Measurements from ENCODE around the gene TENM3.

The TENM3 gene

GRCh38 chr4:182628544-182628943 is 385.3 kb downstream of the TENM3 start:
- H3K4me3 ChIP-seq (ENCODE audit: low read depth, low read length) = no peak overlapping the region
- no peak for DNase-seq (ENCODE audit: low read depth)
- TF ChIP-seq POLR2A (IDR thresholded peaks at IDR 0.05; ENCODE audit: extremely low read depth, insufficient read length) = no peak
- TF ChIP-seq MAX (IDR thresholded peaks at IDR 0.05; ENCODE audit: low read depth, low read length) = no peak
- no peak for TF ChIP-seq CTCF (IDR thresholded peaks at IDR 0.05; ENCODE audit: low read depth, low read length)
- TF ChIP-seq MYC (IDR thresholded peaks at IDR 0.05; ENCODE audit: low read depth, low read length) = no peak

- no peak overlapping the region for H3K4me3 ChIP-seq (ENCODE audit: low read depth, low read length)
- TF ChIP-seq MYC (IDR thresholded peaks at IDR 0.05; ENCODE audit: low read depth, low read length) = no peak
- TF ChIP-seq POLR2A (IDR thresholded peaks at IDR 0.05; ENCODE audit: extremely low read depth, insufficient read length) = no peak
- TF ChIP-seq CTCF (IDR thresholded peaks at IDR 0.05; ENCODE audit: low read depth, low read length) = no peak
- DNase-seq (ENCODE audit: low read depth) = no peak
Measured at GRCh38 chr4:182629096-182629495, 385.9 kb downstream of the TENM3 start.

DNA sequence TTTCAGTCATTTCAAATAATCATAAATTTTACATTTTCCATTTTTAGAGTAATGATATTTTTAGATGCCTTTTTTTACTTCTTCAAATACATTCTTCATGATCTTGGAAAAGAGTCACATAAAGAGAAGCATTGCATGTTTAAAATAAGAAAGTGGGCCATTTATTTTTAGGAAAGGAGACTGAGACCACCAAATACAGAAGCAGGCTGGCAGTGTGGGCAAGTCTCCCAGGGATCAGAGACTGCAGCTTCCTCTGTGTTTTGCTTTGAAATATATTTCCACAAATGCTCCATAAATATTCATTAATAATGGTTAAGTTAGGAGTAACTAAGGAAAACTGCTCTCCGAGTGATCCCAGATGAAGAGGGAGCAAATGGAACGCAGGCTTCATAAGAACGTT is 397.3 kb downstream of the TENM3 start:
- TF ChIP-seq CTCF (IDR thresholded peaks at IDR 0.05; ENCODE audit: low read depth, low read length) (no peak), POLR2A (IDR thresholded peaks at IDR 0.05; ENCODE audit: extremely low read depth, insufficient read length) (no peak), MAX (IDR thresholded peaks at IDR 0.05; ENCODE audit: low read depth, low read length) (no peak), MYC (IDR thresholded peaks at IDR 0.05; ENCODE audit: low read depth, low read length) (no peak)

GRCh38 chr4:182640932-182641331 is 397.7 kb downstream of the TENM3 start:
- no peak overlapping the region for H3K4me3 ChIP-seq (ENCODE audit: low read depth, low read length)
- no peak for DNase-seq (ENCODE audit: low read depth)
- TF ChIP-seq MYC (IDR thresholded peaks at IDR 0.05; ENCODE audit: low read depth, low read length) = no peak
- TF ChIP-seq POLR2A (IDR thresholded peaks at IDR 0.05; ENCODE audit: extremely low read depth, insufficient read length) = no peak
- TF ChIP-seq MAX (IDR thresholded peaks at IDR 0.05; ENCODE audit: low read depth, low read length) = no peak
- TF ChIP-seq CTCF (IDR thresholded peaks at IDR 0.05; ENCODE audit: low read depth, low read length) = no peak

More for the DNA sequence above, 397.3 kb downstream of the TENM3 start:
- DNase-seq (ENCODE audit: low read depth) = no peak
- H3K4me3 ChIP-seq (ENCODE audit: low read depth, low read length) = no peak overlapping the region

DNA sequence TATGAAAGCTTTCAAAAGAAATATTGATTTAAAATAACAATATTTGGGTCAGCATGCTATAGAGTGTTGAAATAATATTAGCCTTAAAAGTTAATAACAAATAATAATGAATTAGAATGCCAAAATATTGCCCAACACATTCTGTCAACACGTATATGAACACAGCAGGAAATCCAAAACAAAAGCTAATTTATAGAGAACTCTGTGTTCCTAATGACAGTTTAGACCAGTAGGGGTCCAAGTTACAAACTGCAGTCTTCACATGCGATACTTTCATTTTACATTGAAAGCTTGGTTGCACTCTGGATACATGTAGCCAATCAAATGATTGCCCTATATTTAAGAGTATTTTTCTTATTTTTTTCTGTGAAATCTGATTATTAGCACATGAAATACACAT is 399.6 kb downstream of the TENM3 start:
- H3K4me3 ChIP-seq (ENCODE audit: low read depth, low read length) = no peak overlapping the region
- TF ChIP-seq MYC (IDR thresholded peaks at IDR 0.05; ENCODE audit: low read depth, low read length) = no peak
- TF ChIP-seq CTCF (IDR thresholded peaks at IDR 0.05; ENCODE audit: low read depth, low read length) = no peak
- TF ChIP-seq POLR2A (IDR thresholded peaks at IDR 0.05; ENCODE audit: extremely low read depth, insufficient read length) = no peak
- no peak for TF ChIP-seq MAX (IDR thresholded peaks at IDR 0.05; ENCODE audit: low read depth, low read length)
- peak; percentile 21 for DNase-seq (ENCODE audit: low read depth)
